Sciatic nerve (tissue), 2 donors: ENCODE results near the gene PPM1H. TPM values are rescaled to one million over a fixed set of nuclear protein-coding genes. Genes with fewer than 3 reads are reported as not detected.
A peak's percentile ranks its signal among the peaks of the same experiment; 100 is the strongest.

Experiments used
- ATAC-seq: fragments of 200-7000 bp; cut with Tn5 transposase; one replicate; pipeline ENCODE4 v1.9.1; 2020; ENCODE audit warnings: mild to moderate bottlenecking, moderate library complexity
- DNase-seq: peaks from one replicate; pipeline ENCODE4 v3.0.0-alpha.2; 2020; ENCODE audit warnings: low spot score
- intact Hi-C: fragments of 100-400 bp; cut with DNase I; formaldehyde crosslinking; loops from one replicate; pipeline ENCODE4 v1.14.2; 2022
- total RNA-seq: library from RNA; stranded (reverse); fragmentation: NEBNext Ultra II Directional; extraction: Animal tissue kit (Norgen Biotek cat#: 25700); gene quantifications from one replicate; pipeline ENCODE4 v1.2.1, GENCODE V29; 2021
- donor health status: DM: no; HTN: no; CAD: no.
- donor health status: DM: no; HTN: no; CAD: no.

PPM1H gene
- total RNA-seq, 1 donor from 2014 or later: 12.3 TPM

- DNase-seq (no peak), ATAC-seq (no peak)
- intact Hi-C loops: no loop called here
Observed at GRCh38 chr12:62654326-62655241, 280.4 kb downstream of the PPM1H start.

GRCh38 chr12:62653740-62654139, 281.2 kb downstream of the PPM1H start:
- ATAC-seq (no peak), DNase-seq (no peak)
- intact Hi-C loops: no loop called here

- intact Hi-C loops: no loop called here
- no peak for ATAC-seq
Observed at GRCh38 chr12:62653304-62653703, 281.6 kb downstream of the PPM1H start.

GRCh38 chr12:62651138-62651537, 283.8 kb downstream of the PPM1H start:
- intact Hi-C loops: no loop called here
- DNase-seq (no peak), ATAC-seq (no peak)

More at GRCh38 chr12:62653304-62653703, 281.6 kb downstream of the PPM1H start:
- no peak for DNase-seq

- ATAC-seq (no peak), DNase-seq (no peak)
- intact Hi-C loops: no loop called here
Observed at GRCh38 chr12:62649412-62650138, 285.4 kb downstream of the PPM1H start.

- intact Hi-C loops: no loop called here
- ATAC-seq: peak; percentile 99
- DNase-seq: peak; percentile 80
Observed at GRCh38 chr12:62647586-62647985, 287.4 kb downstream of the PPM1H start.

GRCh38 chr12:62646566-62646965, 288.4 kb downstream of the PPM1H start:
- DNase-seq: no peak
- intact Hi-C loops: no loop called here
- ATAC-seq: no peak

- ATAC-seq (no peak), DNase-seq (no peak)
- intact Hi-C loops: no loop called here
Observed at GRCh38 chr12:62643486-62643885, 291.5 kb downstream of the PPM1H start.

- DNase-seq (no peak), ATAC-seq (no peak)
- intact Hi-C loops: no loop called here
Observed at GRCh38 chr12:62642486-62642885, 292.5 kb downstream of the PPM1H start.

GRCh38 chr12:62640910-62641448, 294.0 kb downstream of the PPM1H start:
- no peak for DNase-seq
- intact Hi-C loops: no loop called here

GRCh38 chr12:62637679-62638078, 297.3 kb downstream of the PPM1H start:
- ATAC-seq: no peak
- no peak for DNase-seq
- intact Hi-C loops: no loop called here

More at GRCh38 chr12:62640910-62641448, 294.0 kb downstream of the PPM1H start:
- ATAC-seq: no peak

GRCh38 chr12:62635649-62636048, 299.3 kb downstream of the PPM1H start:
- intact Hi-C loops: no loop called here
- ATAC-seq: no peak
- DNase-seq: no peak

GRCh38 chr12:62632411-62632918, 302.5 kb downstream of the PPM1H start:
- intact Hi-C loops: no loop called here
- ATAC-seq (peak; percentile 74), DNase-seq (peak; percentile 77)

GRCh38 chr12:62631471-62632410, 303.2 kb downstream of the PPM1H start:
- intact Hi-C loops: no loop called here
- ATAC-seq: peak; percentile 88

GRCh38 chr12:62629971-62630739, 304.8 kb downstream of the PPM1H start:
- ATAC-seq (no peak), DNase-seq (no peak)
- intact Hi-C loops: no loop called here

More at GRCh38 chr12:62631471-62632410, 303.2 kb downstream of the PPM1H start:
- peak; percentile 82 for DNase-seq

- no peak for ATAC-seq
- intact Hi-C loops: no loop called here
- no peak for DNase-seq
Observed at GRCh38 chr12:62629413-62629812, 305.5 kb downstream of the PPM1H start.

- intact Hi-C loops: no loop called here
- DNase-seq (no peak), ATAC-seq (no peak)
Observed at GRCh38 chr12:62627181-62627580, 307.8 kb downstream of the PPM1H start.

GRCh38 chr12:62625228-62625627, 309.7 kb downstream of the PPM1H start:
- intact Hi-C loops: no loop called here
- ATAC-seq (peak; percentile 42), DNase-seq (no peak)
